C4-2B (cell line): ENCODE measurements around the gene ITLN2.

ENCODE experiments used
- ZFX ChIP-seq: fragments of 450-650 bp; IDR thresholded peaks from 2 replicates; pipeline ENCODE4 v1.6.1; 2017
- TF ChIP-seq, protein P1 (sequence below): fragments of 450-650 bp; conservative IDR thresholded peaks from 2 replicates; pipeline ENCODE4 v1.5.1; 2017; ENCODE audit warnings: mild to moderate bottlenecking

DNA sequence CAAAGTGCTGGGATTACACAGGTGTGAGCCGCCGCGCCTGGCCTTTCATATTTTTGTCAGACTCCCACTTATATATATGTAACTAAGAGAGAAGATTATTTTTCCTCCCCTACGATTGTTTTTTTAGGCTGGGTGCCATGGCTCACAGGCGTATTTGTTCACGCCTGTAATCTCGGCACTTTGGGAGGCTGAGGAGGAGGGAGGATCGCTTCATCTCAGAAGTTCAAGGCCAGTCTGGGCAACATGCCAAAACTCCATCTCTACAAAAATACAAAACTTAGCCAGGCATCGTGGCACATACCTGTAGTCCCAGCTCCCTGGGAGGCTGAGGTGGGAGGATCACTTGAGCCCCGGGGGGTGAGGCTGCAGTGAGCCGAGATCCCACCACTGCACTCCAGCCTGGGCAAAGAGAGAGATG, 23.9 kb upstream of the ITLN2 start:
- TF ChIP-seq, protein P1, sequence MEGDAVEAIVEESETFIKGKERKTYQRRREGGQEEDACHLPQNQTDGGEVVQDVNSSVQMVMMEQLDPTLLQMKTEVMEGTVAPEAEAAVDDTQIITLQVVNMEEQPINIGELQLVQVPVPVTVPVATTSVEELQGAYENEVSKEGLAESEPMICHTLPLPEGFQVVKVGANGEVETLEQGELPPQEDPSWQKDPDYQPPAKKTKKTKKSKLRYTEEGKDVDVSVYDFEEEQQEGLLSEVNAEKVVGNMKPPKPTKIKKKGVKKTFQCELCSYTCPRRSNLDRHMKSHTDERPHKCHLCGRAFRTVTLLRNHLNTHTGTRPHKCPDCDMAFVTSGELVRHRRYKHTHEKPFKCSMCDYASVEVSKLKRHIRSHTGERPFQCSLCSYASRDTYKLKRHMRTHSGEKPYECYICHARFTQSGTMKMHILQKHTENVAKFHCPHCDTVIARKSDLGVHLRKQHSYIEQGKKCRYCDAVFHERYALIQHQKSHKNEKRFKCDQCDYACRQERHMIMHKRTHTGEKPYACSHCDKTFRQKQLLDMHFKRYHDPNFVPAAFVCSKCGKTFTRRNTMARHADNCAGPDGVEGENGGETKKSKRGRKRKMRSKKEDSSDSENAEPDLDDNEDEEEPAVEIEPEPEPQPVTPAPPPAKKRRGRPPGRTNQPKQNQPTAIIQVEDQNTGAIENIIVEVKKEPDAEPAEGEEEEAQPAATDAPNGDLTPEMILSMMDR: no peak
- TF ChIP-seq ZFX: no peak
